SW480 (cell line): ENCODE results near the gene LRP10.
"Not testable (repeated sequence)": the region's sequence is repeated elsewhere in the genome, so short reads cannot be mapped to it uniquely, and the experiment has no call there.

ENCODE experiments used
- DNase-seq: peaks from one replicate; pipeline ENCODE4 v3.0.0-alpha.2; 2016; ENCODE audit warnings: low spot score

The LRP10 gene

DNA sequence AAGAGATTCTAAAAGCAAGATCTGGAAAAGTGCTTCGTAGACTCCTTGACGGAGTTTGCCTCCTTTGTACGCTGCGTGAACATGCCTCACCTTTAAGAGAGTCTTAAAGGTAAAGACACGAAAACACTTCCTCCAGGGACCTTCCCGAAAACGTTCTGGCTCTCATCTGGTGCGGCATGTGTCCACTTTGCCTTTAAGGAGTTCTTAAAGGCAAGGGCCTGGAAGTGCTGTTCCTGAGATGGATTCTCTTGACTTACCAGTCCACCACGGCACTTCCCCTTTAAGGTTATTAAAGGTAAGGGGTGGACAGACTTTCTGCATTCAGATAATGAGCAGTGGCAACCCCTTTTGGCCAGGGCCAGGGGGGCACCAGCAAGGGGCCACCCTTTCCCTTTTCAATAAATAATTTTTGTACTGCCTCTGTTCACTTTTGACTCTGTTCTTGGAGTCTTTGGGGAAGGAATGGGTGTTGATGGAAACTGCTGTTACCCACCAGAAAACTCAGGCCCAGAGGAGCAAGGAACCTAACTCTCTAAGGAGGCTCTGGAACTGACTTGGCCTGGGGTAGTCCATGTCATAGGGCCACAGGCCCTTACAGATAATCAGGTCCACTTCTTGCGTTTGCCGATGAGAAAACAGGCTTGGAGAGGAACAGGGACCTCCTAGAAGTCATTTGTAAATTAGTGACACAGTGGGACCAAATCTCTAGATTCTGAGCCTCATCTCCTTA is 15.9 kb downstream of the LRP10 start:
- DNase-seq, result peak; percentile 93

DNA sequence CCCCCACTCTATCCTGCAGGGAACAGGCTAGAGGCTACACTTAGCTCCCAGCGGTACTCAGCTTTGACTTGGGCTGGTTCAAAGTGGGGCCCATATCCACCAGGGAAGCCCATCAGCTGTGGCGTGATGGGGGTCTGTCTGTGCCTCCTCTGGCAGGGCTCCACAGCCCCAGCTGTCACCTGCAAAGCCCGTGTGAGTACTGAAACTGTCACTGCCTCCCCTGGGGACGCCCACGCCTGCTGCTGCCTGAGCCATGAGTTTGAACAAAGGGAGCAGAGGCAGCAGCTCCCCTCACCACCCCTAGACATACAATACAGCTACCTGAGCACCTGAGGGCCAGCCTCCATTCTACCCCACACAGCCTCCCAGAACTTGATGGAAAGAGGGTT is 16.4 kb downstream of the LRP10 start:
- DNase-seq, result no peak

DNA sequence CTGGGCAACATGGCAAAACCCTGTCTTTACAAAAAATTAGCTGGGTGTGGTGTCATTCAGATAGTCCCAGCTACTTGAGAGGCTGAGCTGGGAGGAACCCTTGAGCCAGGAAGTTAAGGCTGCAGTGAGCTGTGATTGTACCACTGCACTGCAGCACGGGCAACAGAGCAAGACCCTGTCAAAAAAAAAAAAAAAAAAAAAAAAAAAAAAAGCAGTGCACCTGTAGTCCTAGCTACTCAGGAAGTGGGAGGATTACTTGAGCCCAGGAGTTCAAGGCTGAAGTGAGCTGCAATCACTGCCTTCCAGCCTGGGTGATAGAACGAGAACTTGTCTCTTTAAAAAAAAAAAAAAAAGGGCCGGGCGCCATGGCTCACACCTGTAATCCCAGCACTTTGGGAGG is 17.1 kb downstream of the LRP10 start:
- DNase-seq, result no peak

DNA sequence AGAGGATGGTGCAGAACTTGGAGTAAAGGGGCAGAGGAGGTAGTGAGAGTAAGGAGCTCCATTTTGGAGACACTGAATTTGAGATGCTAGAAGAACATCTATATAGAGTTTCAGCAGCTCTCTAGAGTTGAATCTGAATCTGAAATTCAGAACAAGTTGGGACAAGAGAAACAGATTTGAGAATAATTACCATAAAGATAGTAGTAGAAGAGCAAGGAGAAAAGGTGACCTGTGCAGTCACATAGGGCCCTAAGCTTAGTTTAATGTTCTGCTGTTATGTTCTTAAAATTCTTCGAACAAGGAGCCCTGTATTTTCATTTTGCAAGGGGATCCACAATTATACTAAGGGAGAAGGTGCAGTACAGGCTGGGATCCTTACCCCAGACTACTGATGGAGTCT is 18.9 kb downstream of the LRP10 start:
- DNase-seq, result no peak

DNA sequence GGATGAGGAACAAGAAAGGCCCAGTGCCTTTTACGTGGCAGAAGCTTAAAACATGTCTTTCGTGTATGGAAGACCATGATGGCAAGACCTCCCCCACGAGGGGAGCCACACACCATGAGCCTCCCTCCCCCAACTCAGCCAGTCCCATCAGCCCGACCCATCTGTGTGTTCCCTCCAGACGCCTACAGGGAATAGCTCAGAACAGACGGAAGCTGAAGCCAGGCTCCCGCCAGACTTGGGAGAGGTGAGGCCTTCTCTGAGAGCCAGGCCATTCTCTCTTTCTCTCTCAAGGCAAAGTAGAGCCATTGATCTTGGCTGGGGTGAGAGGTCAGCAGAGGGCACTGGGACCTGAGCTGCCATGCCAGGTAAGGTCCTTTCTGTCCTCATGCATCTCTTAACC is 20.9 kb downstream of the LRP10 start:
- no peak for DNase-seq

DNA sequence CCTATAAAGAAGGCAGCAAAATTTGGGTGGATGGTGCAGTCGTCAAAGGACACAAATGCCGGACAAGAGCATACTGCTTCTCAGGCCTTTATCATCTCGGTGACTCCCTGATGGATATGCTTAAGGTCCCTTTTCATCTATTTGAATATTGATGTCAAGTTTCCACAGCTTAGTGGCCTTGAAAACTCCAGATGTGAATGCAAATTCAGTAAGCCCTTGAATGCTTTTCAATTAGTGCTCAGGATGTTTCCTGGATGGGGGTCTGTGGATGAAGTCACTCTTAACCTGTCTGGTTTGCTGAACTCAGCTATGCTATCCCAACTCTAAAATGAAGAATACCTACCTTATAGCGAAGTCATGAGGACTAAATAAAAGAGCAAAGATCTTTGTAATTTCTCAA is 22.2 kb downstream of the LRP10 start:
- no peak for DNase-seq

DNA sequence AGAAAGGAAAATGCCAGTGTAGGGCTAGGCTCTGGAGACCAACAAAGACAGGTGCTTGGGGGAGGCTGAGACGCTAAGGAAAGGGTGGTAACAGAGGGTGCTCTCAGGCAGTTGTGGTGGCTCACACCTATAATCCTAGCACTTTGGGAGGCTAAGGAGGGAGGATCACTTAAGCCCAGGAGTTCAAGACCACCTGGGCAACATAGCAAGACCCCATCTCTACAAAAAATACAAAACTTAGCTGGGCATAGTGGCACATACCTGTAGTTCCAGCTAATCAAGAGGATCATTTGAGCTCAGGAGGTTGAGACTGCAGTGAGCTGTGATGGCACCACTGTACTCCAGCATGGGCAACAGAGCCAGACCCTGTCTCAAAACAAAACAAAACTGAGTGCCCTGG is 23.9 kb downstream of the LRP10 start:
- no peak for DNase-seq

DNA sequence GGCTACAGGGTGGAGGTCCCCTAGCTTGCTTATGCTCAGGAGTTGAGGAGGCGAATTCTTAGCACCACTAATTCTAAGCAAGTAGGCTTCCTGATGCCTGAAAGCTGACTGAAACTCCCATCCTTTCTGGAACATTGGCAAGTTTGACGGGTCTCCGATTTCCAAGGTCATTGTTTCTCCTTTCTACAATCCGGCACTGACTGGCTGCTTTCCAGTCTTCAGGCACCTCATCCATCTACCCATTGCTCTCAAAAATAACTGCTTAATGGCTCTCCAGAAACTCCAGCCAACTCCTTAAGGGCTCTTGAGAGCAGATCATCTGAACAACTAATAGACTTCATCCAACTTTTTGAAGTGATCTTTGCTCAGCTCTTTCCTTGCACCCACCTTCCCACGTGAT is 24.8 kb downstream of the LRP10 start:
- no peak for DNase-seq

DNA sequence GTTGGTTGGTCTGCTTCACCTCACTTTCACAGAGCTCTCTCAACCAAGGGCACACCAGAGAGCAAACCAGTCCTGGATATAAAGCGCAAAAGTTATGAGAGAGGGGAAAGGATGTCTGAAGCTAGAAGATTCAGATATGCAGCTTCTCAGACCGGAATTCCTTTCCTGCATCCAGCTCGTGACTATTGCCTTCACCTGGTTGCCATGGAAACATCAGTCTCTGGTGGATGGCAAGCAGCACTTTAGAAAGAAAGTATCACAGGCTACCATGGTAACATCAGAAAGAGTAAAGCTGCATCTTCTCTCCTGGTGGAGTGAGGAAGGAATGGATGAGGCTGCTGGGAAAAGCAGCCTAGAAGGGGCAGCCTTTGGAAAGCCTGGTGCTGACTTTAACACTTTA is 25.2 kb downstream of the LRP10 start:
- DNase-seq, result no peak

DNA sequence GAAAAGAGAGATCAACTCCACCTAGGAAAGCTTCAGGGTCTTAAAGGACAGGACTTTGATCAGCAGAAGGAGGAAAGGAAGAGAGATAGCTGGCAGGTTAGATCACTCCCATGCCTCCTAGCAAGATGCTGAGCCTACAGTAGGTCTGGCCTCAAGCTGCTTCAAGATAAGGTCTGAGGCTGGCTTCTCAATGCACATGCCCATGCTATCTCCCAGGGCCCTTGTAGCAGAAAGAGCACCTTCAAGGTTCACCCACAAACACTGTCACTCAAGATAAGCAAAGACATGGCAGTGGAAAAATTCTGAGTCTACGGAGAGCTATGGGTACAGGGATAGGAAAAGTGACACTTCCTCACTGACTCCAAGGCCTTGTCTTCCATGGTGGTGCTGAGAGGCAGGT is 25.8 kb downstream of the LRP10 start:
- no peak for DNase-seq

DNA sequence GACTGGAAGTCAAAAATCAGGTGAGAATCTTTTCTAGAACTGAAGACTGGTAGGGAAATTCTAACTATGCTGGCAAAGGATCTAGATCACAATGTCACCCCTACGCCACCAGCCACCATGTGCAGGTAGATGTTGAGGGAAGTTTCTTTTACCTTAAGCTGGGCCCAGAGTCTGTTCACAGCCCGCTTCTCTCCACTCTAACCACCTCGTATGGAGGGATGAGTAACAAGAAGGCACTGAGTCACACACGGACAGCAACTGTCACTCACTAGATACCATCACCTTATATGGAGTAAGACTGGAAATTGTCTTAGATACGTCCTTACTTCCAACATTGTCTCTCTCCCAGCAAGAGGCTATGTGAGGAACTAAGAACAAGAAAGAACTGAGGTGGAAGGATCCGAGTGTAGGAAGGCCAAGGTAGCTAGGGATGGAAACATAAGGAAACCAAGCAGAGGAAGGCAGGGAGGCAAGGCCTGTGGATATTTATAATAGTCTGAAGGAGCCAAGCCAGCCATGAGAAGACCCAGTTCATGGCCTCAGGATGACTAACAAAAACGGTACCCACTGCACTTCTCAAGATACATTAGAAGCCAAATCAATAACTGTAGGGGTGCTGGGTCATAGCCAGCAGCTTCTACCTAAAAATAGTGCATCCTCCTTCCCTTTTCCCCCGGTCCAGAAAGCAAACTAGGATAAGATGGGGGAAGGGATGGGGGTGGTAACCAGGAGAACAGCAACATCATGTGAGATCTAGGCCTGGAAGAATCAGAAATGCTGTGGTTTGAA is 27.0 kb downstream of the LRP10 start:
- no peak for DNase-seq

DNA sequence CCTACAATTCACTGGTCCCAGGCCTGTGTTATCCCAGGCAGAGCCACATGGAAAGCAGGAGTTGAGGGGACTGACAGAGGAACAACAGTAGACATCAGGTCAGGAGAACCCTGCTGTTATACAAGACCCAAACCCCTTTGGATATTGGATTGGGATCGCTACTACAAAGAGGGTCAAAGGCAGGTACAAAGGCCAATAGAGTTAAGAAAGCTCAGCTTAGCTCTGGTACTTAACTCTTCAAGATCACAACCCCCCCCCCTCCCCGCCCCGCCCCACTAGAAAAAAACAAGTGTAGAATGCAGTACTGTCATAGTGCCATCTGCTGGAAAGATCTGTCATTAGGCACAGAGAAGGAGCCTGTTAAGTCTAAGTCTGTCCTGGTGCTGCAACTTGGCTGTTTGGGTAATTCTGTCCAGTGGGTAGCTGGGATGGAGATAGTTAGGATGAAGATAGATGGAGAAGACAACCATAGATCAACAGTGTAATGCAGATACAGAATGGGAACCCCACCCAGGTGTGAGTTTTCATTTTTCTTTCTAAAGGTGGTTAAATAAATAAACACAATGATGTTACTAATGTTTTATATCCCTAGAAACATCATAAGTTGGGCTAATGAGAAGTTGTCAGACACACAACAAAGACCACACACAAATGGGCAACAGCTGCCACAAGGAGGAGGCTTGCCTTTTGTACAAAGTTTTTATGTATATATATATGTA is 28.7 kb downstream of the LRP10 start:
- DNase-seq, result peak; percentile 58

DNA sequence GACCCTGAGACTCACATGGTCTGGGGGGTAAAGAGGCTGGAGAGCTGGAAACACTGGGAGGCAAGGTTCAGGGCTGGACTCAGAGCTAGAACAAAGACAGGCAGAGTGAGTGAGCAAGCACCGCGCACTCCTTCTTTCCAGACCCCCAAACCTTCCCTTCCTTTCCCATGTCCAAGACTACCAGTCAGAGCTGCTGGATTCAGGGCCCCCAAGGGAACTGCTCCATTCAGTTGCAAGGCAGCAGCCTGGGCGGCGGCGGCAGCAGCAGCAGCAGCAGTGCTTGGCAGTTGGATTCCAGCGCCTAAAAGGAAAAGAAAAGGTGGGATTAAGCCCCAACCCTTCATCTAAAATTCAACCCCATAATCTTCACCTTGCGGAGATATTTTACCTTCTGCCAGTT is 30.3 kb downstream of the LRP10 start:
- DNase-seq, result no peak

DNA sequence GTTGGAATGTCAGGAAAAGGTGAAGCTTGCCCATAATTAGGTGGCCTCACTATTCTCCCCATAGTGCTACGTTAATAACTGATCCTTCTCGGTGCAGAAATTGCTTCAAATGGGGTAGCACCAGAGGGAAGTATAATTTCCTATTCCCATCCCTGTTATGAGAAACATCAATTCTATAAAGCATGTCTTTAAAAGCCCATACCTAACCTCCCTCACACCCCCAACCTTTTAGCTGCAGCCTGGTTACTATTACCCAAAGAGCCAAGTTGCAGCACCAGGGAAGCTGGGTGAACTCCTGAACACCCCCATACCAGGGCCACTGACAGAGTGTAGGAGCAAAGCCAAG is 32.2 kb downstream of the LRP10 start:
- no peak for DNase-seq

DNA sequence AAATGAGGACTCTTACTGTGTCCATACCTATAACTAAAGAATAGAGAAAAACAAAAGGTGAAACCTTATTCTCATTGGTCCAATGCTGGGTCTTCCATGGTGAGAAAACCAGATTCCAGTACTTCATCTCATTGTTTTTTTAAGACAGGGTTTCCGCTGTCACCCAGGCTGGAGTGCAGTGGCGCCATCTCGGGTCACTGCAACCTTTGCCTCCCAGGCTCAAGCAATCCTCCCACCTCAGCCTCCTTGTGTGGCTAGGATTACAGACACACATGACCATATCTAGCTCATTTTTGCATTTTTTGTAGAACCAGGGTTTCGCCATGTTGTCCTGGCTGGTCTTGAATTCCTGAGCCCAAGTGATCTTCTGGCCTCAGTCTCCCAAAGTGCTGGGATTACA is 34.1 kb downstream of the LRP10 start:
- DNase-seq, result no peak

DNA sequence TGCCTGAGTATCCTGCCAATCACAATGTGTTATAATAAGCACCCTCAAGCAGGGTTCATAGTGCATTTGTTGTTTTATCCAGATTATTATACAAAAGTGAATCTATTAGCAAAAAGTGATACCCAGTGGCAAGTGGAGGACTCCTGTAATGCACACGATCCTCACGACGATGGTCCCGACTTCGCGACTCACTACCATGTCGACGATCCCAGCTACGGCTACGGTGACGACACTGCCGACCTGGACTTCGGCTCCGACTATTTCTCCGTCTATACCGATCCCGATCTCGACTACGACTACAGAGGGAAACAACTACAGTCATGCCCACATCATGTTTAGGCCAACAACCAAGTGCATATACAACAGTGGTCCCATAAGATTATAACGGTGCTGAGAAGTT is 34.5 kb downstream of the LRP10 start:
- DNase-seq, result no peak

DNA sequence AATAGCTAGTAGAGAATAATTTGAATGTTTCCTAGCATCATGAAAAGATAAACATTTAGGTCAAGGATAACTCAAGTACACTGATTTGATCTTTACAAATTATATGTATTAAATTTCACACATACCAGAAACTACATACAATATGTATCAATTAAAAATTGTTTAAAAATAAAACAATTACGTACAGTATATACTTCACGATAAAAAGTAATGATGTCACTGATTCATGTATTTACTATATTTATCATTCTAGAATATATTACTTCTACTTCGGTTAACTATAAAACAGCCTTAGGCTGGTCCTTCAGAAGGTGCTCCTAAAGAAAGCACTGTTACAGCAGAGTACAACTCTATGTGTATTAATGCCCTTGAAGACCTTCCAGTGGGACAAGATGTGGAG is 35.9 kb downstream of the LRP10 start:
- DNase-seq, result no peak

DNA sequence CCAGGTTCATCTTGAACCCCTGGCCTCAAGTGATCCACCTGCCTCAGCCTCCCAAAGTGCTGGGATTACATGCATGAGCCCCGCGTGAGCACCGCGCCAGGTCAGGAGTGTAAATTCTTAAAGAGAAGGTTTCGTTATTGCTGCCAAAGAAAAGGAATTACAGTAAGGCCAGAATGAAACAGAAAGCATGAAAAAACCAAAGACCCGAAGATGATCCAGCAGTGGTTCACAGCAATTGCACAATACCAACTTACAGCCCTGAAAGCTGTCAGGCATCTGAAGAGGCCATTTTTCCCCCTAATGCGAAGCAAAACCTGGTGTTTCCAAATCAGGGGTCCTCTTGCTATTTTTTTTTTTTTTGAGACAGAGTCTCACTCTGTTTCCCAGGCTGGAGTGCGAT is 37.1 kb downstream of the LRP10 start:
- DNase-seq, result no peak

DNA sequence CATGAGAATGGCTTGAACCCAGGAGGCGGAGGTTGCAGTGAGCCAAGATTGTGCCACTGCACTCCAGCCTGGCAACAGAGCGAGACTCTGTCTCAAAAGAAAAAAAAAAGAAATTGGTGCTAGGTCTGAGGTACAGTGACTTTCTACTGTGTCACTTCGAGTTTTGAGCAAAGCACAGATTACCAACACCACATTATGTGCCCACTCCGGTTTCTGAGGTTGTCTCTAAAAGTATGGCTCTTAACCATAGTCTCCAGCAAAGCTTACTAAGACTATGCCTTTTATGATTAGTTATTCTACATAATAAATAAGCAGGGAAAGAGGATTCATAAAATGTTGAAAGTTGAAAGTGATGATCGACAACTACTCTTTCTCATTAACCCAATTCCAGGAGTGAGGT is 39.4 kb downstream of the LRP10 start:
- no peak for DNase-seq

DNA sequence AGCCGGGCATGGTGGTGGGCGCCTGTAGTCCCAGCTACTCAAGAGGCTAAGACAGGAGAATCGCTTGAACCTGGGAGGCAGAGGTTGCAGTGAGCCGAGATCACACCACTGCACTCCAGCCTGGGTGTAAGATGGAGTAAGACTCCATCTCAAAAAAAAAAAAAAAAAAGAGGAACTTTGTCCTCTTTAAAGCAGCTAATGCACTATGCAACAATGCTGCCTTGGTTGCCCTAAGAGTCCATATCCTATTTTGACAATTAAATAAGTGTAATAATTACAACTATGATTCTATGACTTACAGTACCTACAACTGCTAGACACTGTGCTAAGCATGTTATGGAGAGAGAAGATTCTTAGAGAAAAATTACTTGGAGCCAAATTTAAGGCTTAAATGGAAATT is 43.3 kb downstream of the LRP10 start:
- not testable (repeated sequence) for DNase-seq

DNA sequence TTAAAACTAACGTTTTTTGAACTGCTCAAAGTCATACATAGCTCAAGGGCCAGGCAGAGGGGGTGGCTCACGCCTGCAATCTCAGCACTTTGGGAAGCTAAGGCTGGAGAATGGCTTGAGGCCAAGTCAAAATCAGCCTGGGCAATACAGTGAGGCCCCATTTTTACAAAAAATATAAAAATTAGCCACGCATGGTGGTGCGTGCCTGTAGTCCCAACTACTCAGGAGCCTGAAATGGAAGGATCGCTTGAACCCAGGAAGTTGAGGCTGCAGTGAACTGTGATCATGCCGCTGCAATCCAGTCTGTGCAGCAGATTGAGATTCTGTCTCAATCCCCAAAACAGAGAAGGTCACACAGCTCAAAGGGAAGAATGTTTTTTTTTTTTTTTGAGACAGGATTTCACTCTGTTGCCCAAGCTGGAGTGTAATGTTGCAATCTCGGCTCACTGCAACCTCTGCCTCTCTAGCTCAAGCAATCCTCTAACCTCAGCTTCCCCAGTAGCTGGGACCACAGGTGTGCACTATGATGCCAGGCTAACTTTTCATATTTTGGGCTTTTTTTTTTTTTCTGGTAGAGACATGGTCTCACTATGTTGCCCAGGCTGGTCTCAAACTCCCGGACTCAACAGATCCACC is 44.5 kb downstream of the LRP10 start:
- DNase-seq, result no peak

DNA sequence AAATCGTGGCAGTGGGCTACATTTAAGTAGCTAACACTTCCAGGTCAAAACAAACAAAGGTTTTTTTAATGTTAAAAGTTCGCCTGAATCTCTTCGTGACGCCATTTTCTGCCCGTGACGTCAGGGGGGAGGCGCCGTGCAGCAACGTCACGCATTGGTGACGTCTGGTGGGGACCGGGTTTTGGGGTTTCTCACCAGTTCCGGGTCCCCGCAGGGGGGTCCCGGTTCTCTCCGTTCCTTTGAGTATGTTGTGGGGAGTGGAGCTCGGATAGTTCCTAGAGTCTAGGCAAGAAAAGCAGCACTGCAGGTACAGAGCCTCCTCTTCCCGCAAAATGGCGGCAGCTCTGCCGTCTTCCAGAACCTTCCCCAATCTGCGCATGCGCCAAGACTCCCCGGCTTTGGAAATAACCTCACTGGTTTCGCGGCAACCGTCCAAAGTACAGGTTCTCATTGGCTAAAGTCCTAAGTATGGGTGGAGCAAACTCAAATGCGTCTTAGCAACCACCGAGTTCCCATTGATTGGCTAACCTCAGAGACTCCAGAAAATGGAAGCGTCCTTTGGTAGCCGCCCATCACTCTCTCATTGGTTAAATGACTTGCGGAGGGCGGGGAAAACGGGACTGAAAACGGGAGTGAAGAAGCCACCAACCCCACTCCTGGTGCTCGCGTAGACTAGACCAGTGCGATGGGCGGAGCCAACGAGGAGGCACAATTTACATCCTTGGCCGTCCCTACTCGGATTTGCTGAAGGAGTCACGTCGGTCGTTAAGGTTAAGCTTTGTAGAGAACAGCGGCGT is 47.5 kb downstream of the LRP10 start, which contains the start of gene RBM23:
RBM23 (minus strand) TSS at position 346 of the 797 bp plus-strand sequence.
- DNase-seq, result peak; percentile 99
